ENCODE measurements around the gene PPP1R1C.

- TF ChIP-seq EP300 (IDR thresholded peaks at IDR 0.05) (no peak), POLR2A (IDR thresholded peaks at IDR 0.05) (no peak)
These were observed 129.6 kb downstream of the PPP1R1C start for GRCh38 chr2:182115258-182115657.
